Endometrial microvascular endothelial cells (primary cell): ENCODE results near the gene LRFN3. TPM values are rescaled to one million over a fixed set of nuclear protein-coding genes. Genes with fewer than 3 reads are reported as not detected.
"Not testable (repeated sequence)": the region's sequence is repeated elsewhere in the genome, so short reads cannot be mapped to it uniquely, and the experiment has no call there.

ENCODE experiments used
- in situ Hi-C: cut with HindIII; loops from 2 replicates; pipeline ENCODE4 v1.10.0; 2017; ENCODE audit warnings: low sequenced_read_pairs, low pct_unique_long_range_greater_than_20kb; ENCODE audit errors: inconsistent ontology term
- total RNA-seq: library from RNA; depleted of rRNA; stranded (reverse); fragments of >200 nt; gene quantifications from one replicate; pipeline ENCODE4 v1.2.3, GENCODE V29; 2015; ENCODE audit errors: inconsistent ontology term

The LRFN3 gene
- total RNA-seq, 1 donor from 2014 or later: 2.5 TPM

GRCh38 chr19:35932291-35932936 is 3.8 kb upstream of the LRFN3 start:
- in situ Hi-C loops: no loop called here

GRCh38 chr19:35936738-35937268 is 629 bp downstream of the LRFN3 start:
- in situ Hi-C loops: no loop called here

GRCh38 chr19:35937345-35938281 is 1.4 kb downstream of the LRFN3 start:
- in situ Hi-C loops: no loop called here

GRCh38 chr19:35938282-35939224 is 2.4 kb downstream of the LRFN3 start:
- in situ Hi-C loops: no loop called here

GRCh38 chr19:35939307-35940077 is 3.3 kb downstream of the LRFN3 start:
- in situ Hi-C loops: no loop called here

GRCh38 chr19:35940078-35940775 is 4.1 kb downstream of the LRFN3 start:
- in situ Hi-C loops: no loop called here

- in situ Hi-C loops: no loop called here
Observed at GRCh38 chr19:35940839-35941238, 4.7 kb downstream of the LRFN3 start.

- in situ Hi-C loops: no loop called here
Observed at GRCh38 chr19:35942235-35942634, 6.1 kb downstream of the LRFN3 start.

GRCh38 chr19:35943321-35944301 is 7.4 kb downstream of the LRFN3 start:
- in situ Hi-C loops: no loop called here

GRCh38 chr19:35944556-35944955 is 8.4 kb downstream of the LRFN3 start:
- in situ Hi-C loops: no loop called here

GRCh38 chr19:35945121-35945790 is 9.1 kb downstream of the LRFN3 start:
- in situ Hi-C loops: no loop called here

- in situ Hi-C loops: no loop called here
Observed at GRCh38 chr19:35946203-35946602, 10.0 kb downstream of the LRFN3 start.

GRCh38 chr19:35949131-35949530 is 13.0 kb downstream of the LRFN3 start:
- in situ Hi-C loops: no loop called here

GRCh38 chr19:35955881-35956634 is 19.9 kb downstream of the LRFN3 start:
- in situ Hi-C loops: no loop called here

GRCh38 chr19:35957411-35957810 is 21.2 kb downstream of the LRFN3 start:
- in situ Hi-C loops: not testable (repeated sequence)
